HG02943 (cell line): ENCODE data around the gene FUT8.
"Not testable (repeated sequence)": the region's sequence is repeated elsewhere in the genome, so short reads cannot be mapped to it uniquely, and the experiment has no call there.

Source experiments
- ATAC-seq: cut with Tn5 transposase; IDR thresholded peaks from one replicate; pipeline ENCODE4 v1.9.1; 2021; ENCODE audit warnings: mild to moderate bottlenecking, low read depth, moderate library complexity; ENCODE audit not compliant: unreplicated experiment

FUT8 gene

DNA sequence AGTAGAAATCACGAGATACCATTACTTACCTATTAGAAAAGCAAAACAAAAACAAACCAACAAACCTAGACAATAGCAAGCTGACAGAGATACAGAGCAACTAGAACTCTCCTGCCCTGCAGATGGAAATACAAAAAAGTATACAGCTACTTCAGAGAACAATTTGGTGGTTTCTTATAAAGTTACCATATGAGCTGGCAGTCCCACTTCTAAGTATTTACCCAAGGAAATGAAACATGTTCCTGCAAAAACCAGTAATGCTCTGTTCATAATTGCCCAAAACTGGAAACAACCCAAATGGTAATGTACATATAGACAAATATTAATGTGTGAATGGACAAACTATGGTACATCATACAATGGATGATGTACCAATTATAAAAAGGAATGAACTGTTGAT lies 31.7 kb downstream of the FUT8 start:
- ATAC-seq = no peak

DNA sequence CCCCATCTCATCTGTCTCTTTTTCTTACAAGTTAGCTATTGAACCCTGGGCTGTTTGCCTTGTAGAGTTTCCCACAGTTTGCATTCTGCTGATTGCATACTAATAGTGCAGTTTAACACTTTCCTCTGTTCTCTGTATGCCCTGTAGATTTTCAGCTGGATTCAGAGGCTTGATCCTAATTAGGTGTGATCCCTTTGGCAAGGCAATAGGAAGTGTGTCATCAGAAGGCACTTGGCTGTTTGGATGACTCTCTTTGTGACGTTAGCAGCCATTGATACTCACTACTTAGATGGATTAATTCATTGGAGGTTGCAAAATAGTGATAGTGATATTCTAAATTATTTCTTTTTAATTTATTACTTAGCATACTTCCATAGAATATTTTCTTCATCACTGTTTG lies 33.6 kb downstream of the FUT8 start:
- ATAC-seq = no peak

DNA sequence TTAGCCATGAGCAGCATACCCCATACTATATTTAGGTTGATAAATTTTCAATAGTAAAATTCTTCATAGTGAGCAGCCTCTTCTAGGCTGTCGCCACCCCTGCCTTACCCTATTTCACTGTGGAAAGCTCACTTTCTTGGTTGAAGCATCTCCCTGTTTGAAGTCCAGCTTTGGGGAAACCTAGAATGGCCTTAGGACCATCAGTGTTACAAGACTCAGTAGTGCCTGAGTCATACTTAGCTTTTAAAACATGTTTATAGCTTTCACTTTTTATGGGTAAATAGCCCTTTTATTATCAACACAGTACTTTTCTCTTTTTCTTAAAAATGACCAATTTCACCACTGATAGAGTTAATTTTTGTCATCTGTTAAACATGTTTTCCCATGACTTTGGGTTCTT lies 37.1 kb downstream of the FUT8 start:
- ATAC-seq = no peak

DNA sequence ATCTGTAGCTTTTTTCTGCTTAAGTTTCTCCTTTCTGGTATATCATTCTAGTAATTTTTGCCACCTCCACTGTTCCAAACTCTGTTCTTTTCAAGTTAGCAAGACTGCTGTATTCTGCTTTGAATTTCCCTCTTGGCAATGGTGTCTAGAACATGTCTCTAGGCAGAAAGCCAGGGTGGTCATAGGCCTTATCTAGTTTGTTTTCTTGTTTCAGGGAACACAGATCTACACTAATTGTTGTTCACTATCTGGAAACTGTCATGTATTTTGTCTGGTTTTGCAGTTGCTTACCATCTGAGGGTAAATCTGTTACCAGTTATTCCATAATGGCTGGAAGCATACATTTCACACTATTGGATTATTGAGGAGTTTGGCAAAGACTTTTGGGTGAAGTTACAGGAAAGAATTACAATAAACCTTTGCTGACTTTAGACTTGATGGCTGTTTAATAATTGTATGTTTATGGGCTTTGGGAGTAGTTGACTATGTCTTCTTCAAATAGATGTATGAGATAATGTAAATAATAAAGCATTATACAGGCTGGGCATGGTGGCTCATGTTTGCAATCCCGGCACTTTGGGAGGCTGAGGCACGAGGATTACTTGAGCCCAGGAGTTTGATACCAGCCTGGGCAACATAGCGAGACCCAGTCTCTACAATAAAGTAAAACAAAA lies 41.4 kb downstream of the FUT8 start:
- ATAC-seq = no peak

DNA sequence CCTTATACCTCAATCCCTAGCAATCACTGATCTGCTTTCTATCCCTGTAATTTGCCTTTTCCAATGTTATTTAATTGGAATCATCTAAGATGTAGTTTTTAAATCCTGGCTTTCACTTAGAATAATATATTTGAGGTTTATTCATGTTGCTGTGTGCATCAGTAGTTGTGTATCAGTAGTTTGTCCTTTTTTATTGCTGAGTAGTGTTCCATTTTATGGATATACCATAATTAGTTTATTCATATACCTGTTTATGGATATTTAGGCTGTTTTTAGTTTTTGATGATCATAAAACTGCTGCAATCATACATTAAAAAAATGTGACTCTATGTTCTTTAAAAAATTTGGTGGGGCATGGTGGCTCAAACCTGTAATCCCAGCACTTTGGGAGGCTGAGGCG lies 43.7 kb downstream of the FUT8 start:
- no peak for ATAC-seq

DNA sequence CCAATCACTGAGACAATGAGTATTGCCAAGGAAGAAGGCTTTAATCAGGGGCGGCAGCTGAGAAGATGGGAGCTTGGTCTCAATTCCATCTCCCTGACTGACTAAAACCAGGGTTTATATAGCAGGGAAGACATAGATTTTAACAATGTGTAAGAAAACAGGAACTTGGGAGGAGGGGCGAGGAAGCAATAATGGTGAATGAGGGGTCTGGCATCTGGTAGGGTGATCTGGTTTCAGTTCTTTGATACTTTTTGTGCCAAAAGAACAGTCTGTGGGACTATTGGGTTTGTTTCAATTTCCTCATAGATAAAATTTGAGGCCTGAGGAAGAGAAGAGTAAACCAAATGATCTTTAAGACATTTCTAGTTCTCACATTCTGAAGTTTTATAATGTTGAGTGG lies 49.2 kb downstream of the FUT8 start:
- ATAC-seq = no peak

DNA sequence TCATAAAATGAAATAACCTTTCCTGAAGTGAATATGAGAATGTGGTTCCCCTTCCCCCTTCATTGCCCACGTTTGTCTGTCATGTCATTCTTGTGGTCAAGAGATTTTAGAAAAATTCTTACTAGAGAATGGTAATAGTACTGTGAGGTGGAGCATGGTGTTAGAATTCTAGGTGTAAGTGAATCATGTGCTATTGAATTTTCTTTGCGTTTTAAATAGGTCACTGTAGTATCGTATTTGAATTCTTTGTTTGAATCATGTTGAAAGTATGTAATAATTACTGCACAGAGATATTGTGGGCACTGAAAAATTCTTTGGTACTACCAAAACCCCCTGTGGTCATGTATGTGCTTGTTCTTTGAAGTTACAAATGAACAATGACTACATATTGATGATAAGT lies 49.9 kb downstream of the FUT8 start:
- no peak for ATAC-seq

DNA sequence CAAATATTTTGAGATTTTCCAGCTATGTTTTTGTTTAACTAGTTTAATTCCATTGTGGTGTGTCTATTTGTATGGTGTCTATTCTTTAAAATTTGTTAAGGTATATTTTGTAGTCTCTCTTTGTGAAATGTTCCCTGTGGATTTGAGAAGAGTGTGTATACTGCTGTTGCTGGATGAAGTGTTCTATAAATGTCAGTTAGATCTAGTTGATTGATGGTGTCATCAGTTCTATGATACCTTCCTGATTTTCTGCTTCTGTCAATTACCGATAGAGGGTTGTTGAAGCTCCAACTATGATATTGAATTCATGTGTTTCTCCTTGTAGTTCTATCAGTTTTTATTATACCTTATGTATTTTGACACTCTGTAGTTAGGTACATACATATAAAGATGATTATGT lies 53.1 kb downstream of the FUT8 start:
- no peak for ATAC-seq

DNA sequence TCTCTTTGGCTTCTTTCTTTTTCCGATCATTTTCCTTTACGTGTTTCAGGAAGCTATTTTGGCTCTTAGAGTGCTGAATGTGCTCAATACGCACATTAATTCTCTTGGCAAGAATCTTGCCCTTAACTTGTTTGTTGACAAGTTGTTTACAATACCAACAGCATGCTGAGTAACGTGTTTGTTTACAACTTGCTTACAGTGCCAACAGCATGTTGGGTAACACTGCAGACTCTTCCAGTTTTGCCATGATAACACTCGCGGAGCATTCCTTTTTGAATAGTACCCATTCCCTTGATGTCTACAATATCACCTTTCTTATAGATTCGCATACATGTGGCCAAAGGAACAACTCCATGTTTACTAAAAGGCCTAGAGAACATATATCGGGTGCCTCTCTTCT lies 55.4 kb downstream of the FUT8 start:
- not testable (repeated sequence) for ATAC-seq

DNA sequence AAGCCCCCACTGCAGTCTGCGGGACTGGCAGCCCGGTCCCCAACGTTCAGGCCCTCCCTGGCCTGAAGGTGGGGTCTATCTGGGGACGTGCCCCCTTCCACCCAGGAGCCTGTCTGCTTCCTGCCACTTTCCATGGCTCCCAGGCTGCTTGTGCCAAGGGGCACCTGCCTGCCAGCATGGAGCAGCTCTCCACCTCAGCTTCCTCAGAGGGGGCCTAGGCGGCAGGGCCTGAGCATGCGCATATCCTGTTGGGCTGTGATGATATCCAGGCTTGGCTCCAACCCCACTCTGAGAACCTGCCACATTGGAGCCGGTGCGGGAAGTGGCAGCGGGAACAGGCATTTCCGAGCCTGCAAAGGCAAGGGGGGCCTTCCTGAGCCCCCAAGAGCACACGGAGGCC lies 57.4 kb downstream of the FUT8 start:
- no peak for ATAC-seq

DNA sequence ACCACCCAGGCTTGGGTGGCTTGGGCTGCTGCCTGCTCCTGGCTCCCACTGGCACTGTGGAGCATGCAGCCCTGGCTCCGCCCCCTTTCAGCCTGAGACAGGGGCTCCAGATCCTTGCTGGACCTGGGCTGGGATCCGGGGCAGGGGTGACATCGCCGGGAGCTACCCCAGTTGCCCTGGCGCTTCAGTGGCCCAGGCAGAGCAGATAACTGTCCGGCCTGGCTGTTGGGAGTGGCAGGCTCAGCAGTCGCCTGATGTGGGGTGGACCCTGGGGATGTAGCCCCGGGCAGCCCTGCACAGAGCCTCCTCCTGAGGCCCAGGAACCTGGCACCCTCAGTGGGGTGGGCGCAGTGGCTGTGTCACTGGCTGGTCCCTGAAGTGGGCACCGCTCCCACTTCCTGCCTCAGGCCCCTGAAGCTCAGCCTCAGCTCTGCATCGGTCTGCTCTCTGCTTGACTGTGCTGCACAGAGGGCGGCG lies 57.9 kb downstream of the FUT8 start:
- ATAC-seq = no peak

DNA sequence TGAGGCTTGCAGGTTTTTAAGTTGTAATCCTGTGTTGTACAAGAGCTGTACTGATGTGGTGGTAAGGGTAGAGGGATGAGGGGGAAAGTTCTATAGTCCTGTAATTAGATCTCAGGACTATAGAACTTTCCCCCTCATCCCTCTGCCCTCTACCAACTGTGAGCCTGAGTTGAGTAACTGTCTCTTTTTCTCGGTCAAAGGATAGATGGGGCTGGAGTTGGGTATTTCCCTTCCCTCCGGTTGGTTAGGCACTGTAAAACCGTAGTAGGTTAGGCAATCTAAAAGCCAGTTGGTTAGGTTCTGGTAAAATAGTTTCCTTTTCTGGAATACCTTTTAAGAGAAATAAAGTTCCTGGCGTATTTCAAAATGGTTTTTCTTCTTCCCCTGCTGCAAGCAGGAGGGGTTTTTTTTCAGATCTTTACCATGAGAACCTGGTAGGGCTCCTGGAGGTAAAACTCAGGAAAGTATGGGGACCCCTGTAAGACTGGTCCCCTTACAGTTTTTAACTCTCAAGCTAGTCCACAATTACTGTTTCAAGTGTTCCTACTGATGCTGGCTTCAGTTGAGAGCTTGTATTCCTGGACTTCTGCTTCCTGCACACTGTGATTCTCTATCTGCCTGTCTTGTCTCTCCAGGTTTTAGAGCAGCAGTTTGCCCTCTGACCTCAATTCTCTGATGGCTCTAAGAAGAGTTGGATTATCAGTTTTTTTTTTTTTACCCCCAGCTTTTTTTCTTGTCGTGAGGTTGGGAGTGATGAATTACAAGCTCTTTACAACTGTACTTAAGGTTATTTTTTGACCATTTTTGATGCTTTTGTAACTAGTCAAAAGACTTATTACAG lies 58.7 kb downstream of the FUT8 start:
- no peak for ATAC-seq

DNA sequence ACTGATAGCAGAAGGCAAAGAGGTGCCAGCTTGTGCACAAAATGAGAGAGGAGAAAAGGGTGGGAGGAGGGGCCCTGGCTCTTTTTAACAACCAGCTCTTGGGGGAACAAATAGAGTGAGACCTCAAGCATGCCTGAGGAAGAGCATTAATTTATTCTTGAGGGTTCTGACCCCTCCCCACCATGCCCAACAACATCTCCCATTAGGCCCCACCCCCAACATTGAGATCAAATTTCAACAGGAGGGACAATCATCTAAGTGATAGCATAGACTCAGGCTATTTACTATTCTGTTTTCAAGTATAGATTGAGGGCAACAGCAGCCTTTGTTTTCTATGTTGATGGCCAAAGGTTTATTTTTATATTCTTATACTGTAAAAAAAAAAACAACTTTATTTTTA lies 59.7 kb downstream of the FUT8 start:
- no peak for ATAC-seq

DNA sequence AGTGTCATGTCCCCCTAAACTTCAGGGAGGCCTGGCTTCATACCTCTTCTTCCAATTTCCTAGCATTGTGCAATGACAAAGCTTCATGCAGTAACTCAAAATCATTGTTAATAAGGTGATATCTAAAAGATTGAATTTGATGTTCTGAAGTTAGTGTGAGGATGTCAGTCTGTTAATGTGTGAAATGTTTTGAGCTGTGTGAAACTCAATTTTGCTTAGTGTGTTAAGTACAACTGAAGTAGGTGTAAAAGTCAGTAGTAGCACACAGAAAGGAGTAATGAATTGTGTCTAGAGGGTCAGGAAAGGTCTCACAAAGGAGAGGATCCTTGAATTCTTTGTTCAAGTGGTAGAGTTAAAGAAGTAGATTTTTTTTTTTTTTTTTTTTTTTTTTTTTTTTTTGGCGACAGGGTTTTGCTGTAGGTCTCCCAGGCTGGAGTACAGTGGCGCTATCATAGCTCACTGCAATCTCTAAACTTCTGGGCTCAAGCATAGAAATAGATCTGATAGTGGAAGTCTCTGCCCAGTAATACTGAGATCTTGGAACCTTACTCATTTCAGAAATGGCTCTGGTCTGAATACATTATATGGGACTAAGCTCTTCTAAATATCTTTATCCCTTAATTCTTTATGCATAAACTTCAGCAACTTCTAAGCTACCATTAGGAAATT lies 63.9 kb downstream of the FUT8 start:
- peak; percentile 56 for ATAC-seq

DNA sequence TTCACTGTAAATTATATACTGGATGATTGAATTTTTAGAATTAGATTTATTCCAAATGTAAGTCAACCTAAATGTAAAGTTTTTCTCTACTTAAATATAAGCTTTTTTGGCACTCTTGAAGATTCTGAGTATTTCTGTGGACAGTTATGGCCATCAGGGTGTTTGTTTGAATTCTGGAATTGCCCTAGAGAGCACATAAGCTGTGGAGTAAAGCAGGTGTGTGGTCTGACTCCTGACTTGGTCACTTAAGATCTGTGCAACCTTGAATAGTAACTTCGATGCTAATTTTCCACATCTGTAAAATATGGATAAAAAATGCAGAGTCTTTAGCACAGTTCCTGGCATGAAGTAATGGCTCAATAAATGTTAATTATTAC lies 64.4 kb downstream of the FUT8 start:
- ATAC-seq = no peak

DNA sequence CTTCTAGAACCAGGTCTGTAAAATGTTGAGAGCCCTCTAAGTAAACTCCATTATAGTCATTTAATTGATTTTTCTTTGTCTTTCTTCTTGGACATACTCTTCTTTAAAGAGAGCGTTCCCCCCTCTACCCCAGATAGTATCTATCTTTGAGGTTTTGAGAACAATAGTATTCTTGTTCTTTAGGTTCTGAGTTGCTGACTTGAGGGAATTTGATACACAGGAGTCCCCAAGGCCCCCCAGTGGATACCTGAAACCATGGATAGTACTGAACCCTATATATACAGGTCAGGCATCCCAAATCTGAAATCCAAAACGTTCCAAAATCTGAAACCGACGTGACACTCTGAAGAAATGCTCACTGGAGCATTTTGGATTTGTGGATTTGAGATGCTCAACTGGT lies 65.5 kb downstream of the FUT8 start:
- no peak for ATAC-seq

DNA sequence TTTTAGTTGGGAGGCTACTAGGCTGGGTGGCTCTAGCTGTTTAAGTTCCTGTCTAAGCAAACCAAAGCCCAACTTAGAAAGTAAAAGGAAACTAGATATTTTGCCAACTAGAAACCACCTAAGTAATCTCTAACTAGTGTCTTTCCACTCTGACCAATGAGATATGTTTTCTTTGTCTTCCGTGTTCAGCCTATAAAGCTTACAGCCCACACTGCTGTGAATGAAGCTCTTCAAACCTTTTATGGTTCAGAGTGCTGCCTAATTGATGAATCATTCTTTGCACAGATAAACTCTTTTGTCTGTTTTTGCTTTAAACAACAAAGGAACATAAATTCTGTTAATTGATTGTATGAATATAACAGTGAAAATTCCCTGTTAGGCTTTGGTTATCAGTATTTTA lies 66.1 kb downstream of the FUT8 start:
- ATAC-seq = no peak

DNA sequence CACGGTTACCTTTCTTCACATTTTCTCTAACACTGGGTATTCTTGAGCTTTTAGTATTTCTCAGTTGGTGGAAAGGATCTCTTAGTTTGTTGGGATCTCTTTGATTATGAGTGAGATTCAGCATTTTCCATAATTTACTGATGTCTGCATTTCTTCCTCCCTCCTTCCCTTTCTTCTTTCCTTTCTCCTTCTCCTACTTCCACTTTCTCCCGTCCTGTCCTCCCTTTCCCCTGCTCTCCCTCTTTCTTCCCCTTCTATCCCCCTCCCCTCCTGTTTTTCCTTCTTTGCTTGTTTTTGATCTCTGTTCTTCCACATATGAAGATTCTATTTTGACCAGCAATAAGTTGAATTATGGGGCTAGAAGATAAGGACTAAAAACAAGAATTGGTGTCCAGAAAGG lies 66.9 kb downstream of the FUT8 start:
- no peak for ATAC-seq

DNA sequence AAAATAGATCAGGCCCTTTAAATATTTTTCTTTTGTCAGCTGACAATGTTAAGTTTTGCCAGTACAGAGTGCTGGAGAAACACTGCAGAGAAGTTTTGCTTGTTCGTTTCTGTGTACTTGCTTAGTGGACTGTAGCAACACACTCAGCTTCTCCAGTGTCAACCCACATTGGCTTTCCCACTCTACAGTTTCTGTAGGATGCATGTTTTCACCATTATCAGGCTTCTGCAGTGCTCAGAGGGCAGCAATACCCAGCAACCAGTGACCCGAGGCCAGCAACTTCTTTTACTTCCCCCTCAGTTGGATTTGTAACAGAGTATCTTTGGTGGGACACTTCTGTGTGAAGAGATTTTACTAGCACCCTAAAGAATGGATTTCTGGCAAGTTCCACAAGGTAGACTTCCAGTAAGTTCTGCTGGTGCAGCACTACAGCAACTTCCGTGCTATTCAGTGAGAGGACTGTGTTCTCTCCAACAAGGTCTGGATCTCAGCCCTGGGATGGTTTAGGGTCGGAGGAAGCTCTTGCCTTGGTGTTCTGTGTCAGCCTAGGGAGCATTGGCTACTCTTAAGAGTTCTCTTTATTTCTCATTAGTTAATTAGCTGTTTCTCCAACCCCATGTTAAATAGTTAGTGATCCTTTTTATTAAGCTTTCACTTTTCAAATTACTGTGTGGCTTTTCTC lies 70.4 kb downstream of the FUT8 start:
- no peak for ATAC-seq

DNA sequence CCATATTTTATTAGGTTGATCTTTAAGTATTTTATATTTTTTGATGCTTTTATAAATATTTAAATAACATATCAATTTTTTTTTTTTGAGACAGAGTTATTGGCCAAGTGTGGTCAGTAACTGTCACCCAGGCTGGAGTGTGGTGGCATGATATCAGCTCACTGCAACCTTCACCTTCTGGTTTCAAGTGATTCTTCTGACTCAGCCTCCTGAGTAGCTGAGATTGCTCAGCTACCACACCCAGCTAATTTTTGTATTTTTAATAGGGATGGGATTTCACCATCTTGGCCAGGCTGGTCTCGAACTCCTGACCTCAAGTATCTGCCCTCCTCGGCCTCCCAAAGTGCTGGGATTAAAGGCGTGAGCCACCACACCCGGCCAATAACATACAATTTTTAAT lies 71.1 kb downstream of the FUT8 start:
- no peak for ATAC-seq

DNA sequence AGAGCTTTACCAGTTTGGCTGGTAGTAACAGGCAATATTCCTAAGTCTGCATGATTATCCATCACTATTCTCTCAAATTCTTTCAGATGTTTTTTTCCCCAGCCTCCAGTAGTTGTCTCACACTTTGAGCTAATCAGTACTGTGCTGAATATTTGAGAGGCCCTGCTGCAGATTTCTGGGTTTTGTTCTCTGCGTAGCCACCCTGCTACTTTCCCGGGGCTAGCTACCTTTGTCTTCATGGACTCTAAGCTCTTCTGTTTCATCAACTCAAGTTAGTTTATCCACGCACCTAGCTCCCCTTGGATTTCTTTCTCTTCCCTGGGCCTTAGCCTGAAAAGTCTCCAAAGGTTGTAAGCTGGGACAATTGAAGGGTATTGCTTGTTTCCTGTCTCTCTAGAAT lies 73.0 kb downstream of the FUT8 start:
- ATAC-seq = no peak
